Neural progenitor cell (in vitro differentiated cells): ENCODE results near the gene NELFB. TPM values are rescaled to one million over a fixed set of nuclear protein-coding genes. Genes with fewer than 3 reads are reported as not detected.
A peak's percentile ranks its signal among the peaks of the same experiment; 100 is the strongest.
"Not testable (repeated sequence)": the region's sequence is repeated elsewhere in the genome, so short reads cannot be mapped to it uniquely, and the experiment has no call there.

Experiments
- DNase-seq: peaks from one replicate; pipeline ENCODE4 v3.0.0-alpha.2; 2016; ENCODE audit warnings: low spot score
- H2AFZ ChIP-seq: fragments of 200-600 bp; sonication (generic); replicated peaks from 2 replicates; pipeline ENCODE4 v1.6.1; 2016; ENCODE audit warnings: antibody characterized with exemption
- H3F3A ChIP-seq: fragments of 200-600 bp; sonication (generic); 2 replicates; pipeline ENCODE4 v1.6.1; 2016; ENCODE audit warnings: antibody characterized with exemption, low read depth
- H3K27ac ChIP-seq: fragments of 200-600 bp; sonication (generic); 2 replicates; pipeline ENCODE4 v1.5.1; 2016; ENCODE audit warnings: mild to moderate bottlenecking
- H3K27me3 ChIP-seq: fragments of 200-600 bp; sonication (generic); 2 replicates; pipeline ENCODE4 v1.6.1; 2016; ENCODE audit warnings: mild to moderate bottlenecking, moderate library complexity
- H3K36me3 ChIP-seq: fragments of 200-600 bp; sonication (generic); 2 replicates; pipeline ENCODE4 v1.5.1; 2016
- H3K4me1 ChIP-seq: fragments of 200-600 bp; sonication (generic); 2 replicates; pipeline ENCODE4 v1.6.1; 2016; ENCODE audit warnings: mixed run types
- H3K4me2 ChIP-seq: fragments of 200-600 bp; sonication (generic); 2 replicates; pipeline ENCODE4 v1.6.1; 2016
- H3K4me3 ChIP-seq: fragments of 200-600 bp; sonication (generic); 2 replicates; pipeline ENCODE4 v1.5.1; 2016
- H3K79me2 ChIP-seq: fragments of 200-600 bp; sonication (generic); 2 replicates; pipeline ENCODE4 v1.6.1; 2016; ENCODE audit warnings: low read depth
- H3K9ac ChIP-seq: fragments of 200-600 bp; sonication (generic); 2 replicates; pipeline ENCODE4 v1.6.1; 2016
- H3K9me3 ChIP-seq: fragments of 200-600 bp; sonication (generic); 2 replicates; pipeline ENCODE4 v1.5.1; 2016; ENCODE audit warnings: low read depth
- H4K20me1 ChIP-seq: fragments of 200-600 bp; sonication (generic); 2 replicates; pipeline ENCODE4 v1.6.1; 2016; ENCODE audit warnings: low read depth
- H3K27ac Mint-ChIP-seq: 3 replicates; pipeline ENCODE4 v1.8.0; 2021; ENCODE audit warnings: mixed read lengths
- H3K27me3 Mint-ChIP-seq: 2 replicates; pipeline ENCODE4 v1.8.0; 2022; ENCODE audit warnings: low read depth, mild to moderate bottlenecking, inconsistent platforms, moderate library complexity, mixed read lengths; ENCODE audit not compliant: insufficient read depth
- H3K36me3 Mint-ChIP-seq: 3 replicates; pipeline ENCODE4 v1.8.0; 2021; ENCODE audit warnings: mixed read lengths
- H3K4me1 Mint-ChIP-seq: 3 replicates; pipeline ENCODE4 v1.8.0; 2021; ENCODE audit warnings: mixed read lengths
- H3K4me3 Mint-ChIP-seq: 3 replicates; pipeline ENCODE4 v1.8.0; 2021; ENCODE audit warnings: mild to moderate bottlenecking, moderate library complexity, mixed read lengths
- H3K9me3 Mint-ChIP-seq: 3 replicates; pipeline ENCODE4 v1.8.0; 2020; ENCODE audit warnings: mixed read lengths
- CTCF ChIP-seq: fragments of 200-600 bp; sonication (generic); IDR thresholded peaks from 2 replicates; pipeline ENCODE4 v1.5.1; 2017; ENCODE audit warnings: antibody characterized with exemption, mild to moderate bottlenecking
- EZH2 ChIP-seq: fragments of 200-600 bp; sonication (generic); IDR thresholded peaks from 2 replicates; pipeline ENCODE4 v1.6.1; 2017; ENCODE audit warnings: antibody characterized with exemption, mild to moderate bottlenecking, moderate library complexity
- EZH2phosphoT487 ChIP-seq: fragments of 200-600 bp; sonication (generic); IDR thresholded peaks from 2 replicates; pipeline ENCODE4 v1.6.1; 2017; ENCODE audit warnings: antibody characterized with exemption
- total RNA-seq: library from RNA; depleted of rRNA; stranded (reverse); fragments of >200 nt; gene quantifications from 2 replicates; pipeline ENCODE4 v1.2.3, GENCODE V29; 2015; ENCODE audit warnings: low replicate concordance

The NELFB gene
- total RNA-seq, 1 donor from 2014 or later, result 35.2 TPM

GRCh38 chr9:137236936-137237421, 18.1 kb upstream of the NELFB start:
- H2AFZ ChIP-seq, result no peak overlapping the region
- H3K4me3 ChIP-seq, result peak overlapping the region; percentile 5
- DNase-seq, result peak; percentile 39
- peaks cover 8% of the 10 kb centered on the region for H3K4me1 ChIP-seq
- no peak overlapping the region for H3K27ac ChIP-seq
- H3K36me3 ChIP-seq, result no peaks in the 10 kb centered on the region
- no peaks in the 10 kb centered on the region for H3K9me3 ChIP-seq
- Mint-ChIP-seq H3K4me3 (no peak overlapping the region), H3K36me3 (peaks cover 3% of the 10 kb centered on the region), H3K4me1 (peaks cover 13% of the 10 kb centered on the region), H3K27ac (no peak overlapping the region), H3K27me3 (peaks cover 2% of the 10 kb centered on the region), H3K9me3 (no peaks in the 10 kb centered on the region)
- H3K27me3 ChIP-seq, result no peaks in the 10 kb centered on the region
- H3K9ac ChIP-seq, result no peak overlapping the region
- H3K4me2 ChIP-seq, result peak overlapping the region; percentile 67
- peaks cover 32% of the 10 kb centered on the region for H4K20me1 ChIP-seq
- H3K79me2 ChIP-seq, result peaks cover 21% of the 10 kb centered on the region
- peaks cover 22% of the 10 kb centered on the region for H3F3A ChIP-seq
- TF ChIP-seq EZH2, result no peak
- no peak for TF ChIP-seq EZH2phosphoT487
- no peak for TF ChIP-seq CTCF

DNA sequence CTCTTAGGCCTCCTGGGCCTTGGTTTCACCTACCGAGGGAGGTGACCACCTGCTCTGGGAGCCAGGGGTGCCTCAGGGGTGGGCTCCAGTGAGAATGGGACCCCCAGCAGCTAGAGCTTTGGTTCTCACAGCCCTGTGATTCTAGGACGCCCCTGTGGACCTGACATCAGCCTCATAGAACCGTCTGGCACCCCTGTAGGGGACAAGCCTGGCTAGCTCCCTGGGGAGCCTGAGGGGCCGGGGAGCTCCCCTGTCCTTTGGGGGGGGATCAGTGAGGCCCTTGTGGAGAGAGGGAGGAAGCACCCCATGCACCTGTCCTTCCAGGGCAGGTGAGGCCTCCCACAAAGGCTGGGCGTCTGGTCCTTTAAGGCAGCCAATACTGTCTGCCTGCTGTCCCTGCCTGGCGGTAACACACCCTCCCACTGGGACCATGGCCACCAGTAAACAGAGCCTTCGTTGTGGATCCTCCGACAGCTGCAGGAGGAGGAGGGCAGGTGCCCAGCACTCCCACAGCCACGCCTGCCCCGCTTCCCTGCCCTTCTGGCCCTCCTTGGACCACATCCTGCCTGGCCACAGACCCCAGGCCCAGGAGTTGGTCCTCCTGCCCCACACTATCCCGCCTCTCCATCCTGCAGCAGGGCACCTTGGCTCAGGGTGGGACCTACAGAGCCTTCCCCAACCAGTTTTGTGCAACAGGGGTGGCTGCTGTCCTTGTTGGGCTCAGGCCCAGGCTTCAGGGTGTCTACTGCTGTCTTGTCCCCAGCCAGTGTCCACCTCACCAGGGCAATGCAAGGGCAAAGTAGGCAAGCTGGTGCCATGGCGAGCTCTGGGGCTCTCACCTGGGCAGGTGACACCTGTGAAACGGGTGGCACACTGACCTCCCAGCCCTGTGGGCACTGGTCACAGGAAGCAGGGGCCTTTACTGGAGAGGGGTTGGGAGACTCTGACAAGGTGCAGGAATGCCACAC, 17.1 kb upstream of the NELFB start:
- DNase-seq, result no peak
- peak overlapping the region; percentile 87 for H3K4me3 Mint-ChIP-seq
- no peak overlapping the region for H3K4me2 ChIP-seq
- H3K9ac ChIP-seq, result no peak overlapping the region
- H3K4me1 ChIP-seq, result peaks cover 14% of the 10 kb centered on the region
- no peaks in the 10 kb centered on the region for H3K9me3 Mint-ChIP-seq
- no peaks in the 10 kb centered on the region for H3K27me3 ChIP-seq
- no peak overlapping the region for H3K4me3 ChIP-seq
- no peaks in the 10 kb centered on the region for H3K9me3 ChIP-seq
- H3K36me3 Mint-ChIP-seq, result peaks cover 12% of the 10 kb centered on the region
- H2AFZ ChIP-seq, result no peak overlapping the region
- peaks cover 31% of the 10 kb centered on the region for H3K79me2 ChIP-seq
- no peaks in the 10 kb centered on the region for H3K36me3 ChIP-seq
- peaks cover 2% of the 10 kb centered on the region for H3K27me3 Mint-ChIP-seq
- peaks cover 23% of the 10 kb centered on the region for H3K4me1 Mint-ChIP-seq
- peaks cover 33% of the 10 kb centered on the region for H3F3A ChIP-seq
- peaks cover 43% of the 10 kb centered on the region for H4K20me1 ChIP-seq
- TF ChIP-seq EZH2 (no peak), EZH2phosphoT487 (no peak), CTCF (no peak)
- H3K27ac ChIP-seq, result no peak overlapping the region
- no peak overlapping the region for H3K27ac Mint-ChIP-seq

DNA sequence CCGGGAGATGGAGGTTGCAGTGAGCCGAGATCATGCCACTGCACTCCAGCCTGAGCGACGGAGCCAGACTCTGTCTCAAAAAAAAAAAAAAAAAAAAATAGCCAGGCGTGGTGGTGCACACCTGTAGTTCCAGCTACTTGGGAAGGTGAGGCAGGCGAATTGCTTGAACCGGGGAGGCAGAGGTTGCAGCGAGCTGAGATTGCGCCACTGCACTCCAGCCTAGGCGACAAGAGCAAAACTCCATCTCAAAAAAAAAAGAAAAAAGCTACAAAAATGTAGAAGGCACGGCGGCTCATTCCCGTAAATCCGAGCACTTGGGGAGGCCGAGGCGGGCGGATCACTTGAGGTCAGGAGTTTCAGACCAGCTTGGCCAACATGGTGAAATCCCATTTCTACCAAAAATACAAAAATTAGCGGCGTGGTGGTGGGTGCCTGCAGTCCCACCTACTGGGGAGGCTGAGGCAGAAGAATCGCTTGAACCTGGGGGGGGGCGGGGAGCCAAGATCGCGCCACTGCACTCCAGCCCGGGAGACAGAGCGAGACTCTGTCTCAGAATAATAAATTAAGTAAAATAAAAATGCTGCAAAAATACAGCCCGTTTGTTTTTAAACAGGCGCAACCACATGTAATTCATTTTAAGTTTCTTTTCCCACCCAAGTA, 15.5 kb upstream of the NELFB start:
- H3K27me3 Mint-ChIP-seq, H3K9me3 ChIP-seq, DNase-seq, H3K36me3 ChIP-seq, H3K9me3 Mint-ChIP-seq, H3K27me3 ChIP-seq, H3K9ac ChIP-seq, H3K27ac Mint-ChIP-seq: not testable (repeated sequence)
- Histone ChIP-seq H3K4me2 (peak overlapping the region; percentile 98), H4K20me1 (peaks cover 58% of the 10 kb centered on the region), H3K4me3 (peak overlapping the region; percentile 78), H3K4me1 (peaks cover 14% of the 10 kb centered on the region), H3K79me2 (peaks cover 36% of the 10 kb centered on the region), H2AFZ (peak overlapping the region; percentile 51), H3K27ac (peak overlapping the region; percentile 86), H3F3A (peaks cover 49% of the 10 kb centered on the region)
- Mint-ChIP-seq H3K4me3 (peak overlapping the region; percentile 87), H3K36me3 (peaks cover 14% of the 10 kb centered on the region), H3K4me1 (peaks cover 35% of the 10 kb centered on the region)
